Right kidney (tissue), 1 donor: Measurements from ENCODE around the gene LIFR.
A peak's percentile ranks its signal among the peaks of the same experiment; 100 is the strongest.
"Not testable (repeated sequence)": the region's sequence is repeated elsewhere in the genome, so short reads cannot be mapped to it uniquely, and the experiment has no call there.

ENCODE experiments used
- DNase-seq: peaks from one replicate; pipeline ENCODE4 v3.0.0-alpha.2; 2016

LIFR gene

GRCh38 chr5:38582293-38582974 is 26.0 kb upstream of the LIFR start:
- DNase-seq: no peak

- no peak for DNase-seq
Measured at GRCh38 chr5:38581597-38581996, 25.2 kb upstream of the LIFR start.

- no peak for DNase-seq
Measured at GRCh38 chr5:38579105-38579504, 22.7 kb upstream of the LIFR start.

GRCh38 chr5:38576961-38577684 is 20.7 kb upstream of the LIFR start:
- DNase-seq: no peak

GRCh38 chr5:38576442-38576841 is 20.0 kb upstream of the LIFR start:
- no peak for DNase-seq

GRCh38 chr5:38575476-38575875 is 19.0 kb upstream of the LIFR start:
- DNase-seq: no peak

GRCh38 chr5:38574009-38574408 is 17.6 kb upstream of the LIFR start:
- DNase-seq: no peak

GRCh38 chr5:38573521-38573920 is 17.1 kb upstream of the LIFR start:
- no peak for DNase-seq

- DNase-seq: no peak
Measured at GRCh38 chr5:38569180-38569579, 12.7 kb upstream of the LIFR start.

GRCh38 chr5:38567306-38567705 is 10.9 kb upstream of the LIFR start:
- DNase-seq: not testable (repeated sequence)

GRCh38 chr5:38563624-38564023 is 7.2 kb upstream of the LIFR start:
- no peak for DNase-seq

GRCh38 chr5:38562444-38563210 is 6.2 kb upstream of the LIFR start:
- DNase-seq: no peak

- DNase-seq: no peak
Measured at GRCh38 chr5:38559428-38559827, 3.0 kb upstream of the LIFR start.

GRCh38 chr5:38557792-38558191 is 1.3 kb upstream of the LIFR start:
- no peak for DNase-seq

GRCh38 chr5:38557308-38557710 is 863 bp upstream of the LIFR start:
- DNase-seq: no peak

GRCh38 chr5:38556088-38556598 is 303 bp downstream of the LIFR start:
- peak; percentile 79 for DNase-seq

GRCh38 chr5:38555354-38556087 is 925 bp downstream of the LIFR start:
- no peak for DNase-seq

- no peak for DNase-seq
Measured at GRCh38 chr5:38554861-38555260, 1.6 kb downstream of the LIFR start.

- DNase-seq: no peak
Measured at GRCh38 chr5:38554403-38554802, 2.0 kb downstream of the LIFR start.

- DNase-seq: no peak
Measured at GRCh38 chr5:38553001-38553521, 3.4 kb downstream of the LIFR start.

- no peak for DNase-seq
Measured at GRCh38 chr5:38551030-38552017, 5.1 kb downstream of the LIFR start.
